Measurements from ENCODE around the gene PCDH15.

DNA sequence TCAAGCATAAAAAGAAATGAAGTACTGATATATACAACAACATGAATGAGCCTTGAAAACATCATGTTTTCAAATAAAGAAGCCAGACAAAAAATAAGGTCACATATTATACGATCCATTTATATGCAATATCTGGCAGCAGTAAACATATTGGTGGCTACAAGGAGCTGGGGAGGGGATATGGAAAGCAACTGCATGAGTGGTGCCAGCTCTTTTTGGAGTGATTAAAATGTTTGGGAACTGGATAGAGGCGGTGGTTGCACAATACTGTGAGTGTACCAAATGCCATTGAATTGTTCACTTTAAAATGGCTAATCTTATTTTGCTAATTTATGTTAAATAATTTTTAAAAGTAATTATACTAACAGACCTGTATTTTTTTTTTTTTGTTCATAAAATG lies 481.7 kb downstream of the PCDH15 start:
- no peak for TF ChIP-seq GATA2 (IDR thresholded peaks at IDR 0.05; ENCODE audit: low read depth, low read length)
- TF ChIP-seq GATA3 (IDR thresholded peaks at IDR 0.05; ENCODE audit: low read depth, low read length) = no peak
